ENCODE measurements around the gene HTT-AS. TPM values are rescaled to one million over a fixed set of nuclear protein-coding genes. Genes with fewer than 3 reads are reported as not detected.

The HTT-AS gene
- total and polyA plus RNA-seq, 2 of the 8 experiments (the other 6 are each of a cell fraction or from before 2014, with no cell fraction given) = not detected

- no peak overlapping the region for H3K27ac ChIP-seq (ENCODE audit: low read depth, low read length)
- H2BK120ac ChIP-seq (replicated peaks; ENCODE audit: low read depth, low read length) = no peak overlapping the region
- no peak overlapping the region for H3K9ac ChIP-seq (replicated peaks in 1 of 4; ENCODE audit: extremely low read depth in 1 of 4, low read depth in 3 of 4, low read length in 3 of 4)
- WGBS, 2 experiments (ENCODE audit: extremely low coverage in 1 of 2, insufficient coverage in 1 of 2, insufficient read length in 1 of 2, insufficient replicate concordance in 2 of 2, low coverage in 1 of 2, low lambda C conversion rate in 2 of 2, missing lambda C conversion rate in 1 of 2) = 65% methylated on average over 19 of the region's 20 CpGs; no CpG with 5 or more reads in 1 of the 2 experiments
- no peak overlapping the region for H2BK5ac ChIP-seq (ENCODE audit: low read depth, low read length)
- H2AFZ ChIP-seq (ENCODE audit: low read length) = no peak overlapping the region
- H3K4me1 ChIP-seq (replicated peaks in 1 of 4; ENCODE audit: control insufficient read depth in 3 of 4, insufficient read depth in 4 of 4, low read length in 3 of 4) = no peaks in the 10 kb centered on the region; a peak in 1 of 7 replicates
- H3K4me3 ChIP-seq (ENCODE audit: extremely low read depth in 1 of 4, insufficient read depth in 2 of 4, low read depth in 3 of 4, low read length in 4 of 4) = no peak overlapping the region
- H2BK12ac ChIP-seq (ENCODE audit: low read depth, low read length) = no peak overlapping the region
- no peaks in the 10 kb centered on the region for H3K27me3 ChIP-seq (replicated peaks in 1 of 4; ENCODE audit: control insufficient read depth in 3 of 4, extremely low read depth in 1 of 4, insufficient read depth in 3 of 4, low read length in 3 of 4)
- no peak overlapping the region for H2BK15ac ChIP-seq (ENCODE audit: low read length)
- H3K14ac ChIP-seq (ENCODE audit: insufficient read length) = no peak overlapping the region
- H4K8ac ChIP-seq (ENCODE audit: extremely low read depth, insufficient read depth, low read length) = no peak overlapping the region
- no peaks in the 10 kb centered on the region for H4K20me1 ChIP-seq (replicated peaks in 1 of 2; ENCODE audit: control insufficient read depth in 1 of 2, insufficient read depth in 2 of 2, low read length in 2 of 2)
- CTCF ChIA-PET (ENCODE audit: partially characterized antibody) = interaction anchor here (0.9 to 2.4 kb wide), 16 partner anchors 8 to 274 kb away, joined by 3 to 9 read pairs (median 5); partner anchors contain the start of gene HTT
- H4K5ac ChIP-seq (ENCODE audit: insufficient read length, low read depth, low read length) = no peak overlapping the region
- no peak overlapping the region for H4K91ac ChIP-seq (replicated peaks; ENCODE audit: insufficient read length, low read length)
- H3K23me2 ChIP-seq (ENCODE audit: low read depth, low read length) = no peaks in the 10 kb centered on the region
- no peak overlapping the region for H3K4me2 ChIP-seq (ENCODE audit: insufficient read depth in 1 of 2, low read depth in 2 of 2, low read length in 2 of 2)
- H3K4ac ChIP-seq (replicated peaks; ENCODE audit: insufficient read length, low read depth, low read length) = no peak overlapping the region
- no peak overlapping the region for H3K56ac ChIP-seq (replicated peaks; ENCODE audit: insufficient read length, low read depth, low read length)
- POLR2A ChIA-PET (ENCODE audit: partially characterized antibody) = interaction anchor here (1.9 kb wide), 1 partner anchor 27 kb away, joined by 4 read pairs; the partner anchor contains the start of genes HTT and HTT-AS
- no peaks in the 10 kb centered on the region for H3K79me1 ChIP-seq (ENCODE audit: low read depth, low read length)
- H3K23ac ChIP-seq (ENCODE audit: insufficient read length) = no peak overlapping the region
- H3K79me2 ChIP-seq (ENCODE audit: control insufficient read depth in 1 of 2, insufficient read depth in 2 of 2, low read length in 2 of 2) = no peaks in the 10 kb centered on the region
- no peaks in the 10 kb centered on the region for H3K9me3 ChIP-seq (ENCODE audit: insufficient read depth in 2 of 2, low read depth in 1 of 2, low read length in 1 of 2)
- DNase-seq (ENCODE audit: low read depth in 1 of 2, low spot score in 2 of 2) (peak; percentile 41 to 81), FAIRE-seq (peak; percentile 68)
- no peak overlapping the region for H2AK5ac ChIP-seq (ENCODE audit: low read depth, low read length)
- H3K36me3 ChIP-seq (ENCODE audit: control insufficient read depth in 2 of 4, insufficient read depth in 4 of 4, low read length in 3 of 4) = no peaks in the 10 kb centered on the region
- no peak overlapping the region for H2BK20ac ChIP-seq (ENCODE audit: low read length)
- H3K18ac ChIP-seq (ENCODE audit: extremely low read depth, low read length) = no peak overlapping the region
- TF ChIP-seq TAF7 (optimal IDR thresholded peaks at IDR 0.05; ENCODE audit: borderline replicate concordance, low read depth, low read length) (no peak), NANOG (IDR thresholded peaks at IDR 0.05; ENCODE audit: insufficient read depth, low read depth, low read length, poor library complexity, severe bottlenecking) (no peak), RXRA (IDR thresholded peaks at IDR 0.05; ENCODE audit: insufficient read depth, low read depth, low read length) (no peak), RAD21 (IDR thresholded peaks at IDR 0.05 in 1 of 2, conservative IDR thresholded peaks at IDR 0.05 in 1 of 2; ENCODE audit: low read depth in 2 of 2, low read length in 2 of 2) (peak; percentile 85), ASH2L (IDR thresholded peaks at IDR 0.05; ENCODE audit: low read length) (no peak), TCF12 (IDR thresholded peaks at IDR 0.05; ENCODE audit: low read depth, low read length) (0 out of 2 replicates have a peak, but pooled peaks have one; percentile 42), KDM5A (IDR thresholded peaks at IDR 0.05; ENCODE audit: low read length) (no peak), POU5F1 (IDR thresholded peaks at IDR 0.05; ENCODE audit: low read depth, low read length) (no peak), ZNF274 (IDR thresholded peaks at IDR 0.05; ENCODE audit: borderline replicate concordance, extremely low read depth, low read length) (no peak), KDM4A (IDR thresholded peaks at IDR 0.05; ENCODE audit: low read depth, low read length, severe bottlenecking) (no peak), CREB1 (IDR thresholded peaks at IDR 0.05) (no peak), JUN (IDR thresholded peaks at IDR 0.05; ENCODE audit: low read depth, low read length) (no peak)
Measured at GRCh38 chr4:3047464-3048286, 26.7 kb downstream of the HTT-AS start.
